ENCODE data around the gene FBXO24. TPM values are rescaled to one million over a fixed set of nuclear protein-coding genes. Genes with fewer than 3 reads are reported as not detected.

FBXO24 gene
- total and polyA plus RNA-seq, 2 of the 4 experiments (the other 2 are of a cell fraction), result 0.43 to 0.54 TPM

DNA sequence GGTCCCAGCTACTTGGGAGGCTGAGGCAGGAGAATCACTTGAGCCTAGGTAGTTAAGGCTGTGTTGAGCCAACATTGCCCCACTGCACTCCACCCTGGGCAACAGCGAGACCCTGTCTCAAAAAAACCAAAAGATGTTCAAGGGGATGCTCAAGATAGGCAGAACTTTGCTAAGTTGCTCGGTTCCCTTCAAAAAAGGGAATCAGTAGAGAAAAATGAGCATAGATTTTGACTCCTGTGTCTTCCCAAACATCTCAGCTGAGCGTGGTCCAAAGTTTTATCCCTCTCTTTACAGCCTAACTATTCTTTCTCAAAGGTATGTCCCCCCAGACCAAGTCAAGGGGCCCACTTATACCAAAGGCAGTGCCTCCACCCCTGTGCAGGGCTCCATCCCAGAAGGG is 33.1 kb upstream of the FBXO24 start:
- Histone ChIP-seq H4K20me1 (ENCODE audit: insufficient read depth, low read length) (no peaks in the 10 kb centered on the region), H3K4me2 (ENCODE audit: low read depth, low read length) (no peak overlapping the region), H2AFZ (replicated peaks; ENCODE audit: low read length, poor library complexity) (no peak overlapping the region), H3K4me1 (ENCODE audit: control insufficient read depth, insufficient read depth, low read length) (peaks cover 6% of the 10 kb centered on the region), H2AK9ac (replicated peaks; ENCODE audit: low read depth, low read length, poor library complexity) (no peak overlapping the region), H3K18ac (ENCODE audit: low read depth, low read length) (no peak overlapping the region), H2BK15ac (ENCODE audit: low read depth, low read length) (no peak overlapping the region), H3K79me1 (ENCODE audit: low read depth in 1 of 2, low read length in 2 of 2) (peaks cover 3 to 11% of the 10 kb centered on the region in 2 experiments; a peak in 3 of 4 replicates), H3K4me3 (ENCODE audit: insufficient read depth, low read depth, low read length) (no peak overlapping the region), H3K56ac (ENCODE audit: extremely low read depth, insufficient read depth, low read length) (no peak overlapping the region), H4K8ac (ENCODE audit: low read depth in 2 of 2, low read length in 2 of 2) (no peak overlapping the region), H3K27me3 (ENCODE audit: control insufficient read depth, insufficient read depth, low read length) (no peaks in the 10 kb centered on the region), H2AK5ac (ENCODE audit: low read depth, low read length) (no peak overlapping the region), H3K4ac (ENCODE audit: low read depth, low read length) (no peak overlapping the region), H2BK120ac (ENCODE audit: low read depth, low read length) (no peak overlapping the region), H2BK5ac (ENCODE audit: low read depth, low read length, poor library complexity, severe bottlenecking) (no peak overlapping the region), H2BK20ac (ENCODE audit: low read depth, low read length) (no peak overlapping the region), H3K9ac (ENCODE audit: low read depth, low read length) (no peak overlapping the region), H4K5ac (ENCODE audit: low read depth, low read length) (no peak overlapping the region), H3K23ac (ENCODE audit: low read depth, low read length) (no peak overlapping the region), H4K91ac (ENCODE audit: insufficient read depth, low read depth, low read length) (no peak overlapping the region), H3K36me3 (ENCODE audit: control insufficient read depth, insufficient read depth, low read length) (peaks cover 12% of the 10 kb centered on the region; the same call in 1 of the 2 replicates), H3K9me3 (ENCODE audit: control insufficient read depth, insufficient read depth, low read length) (no peaks in the 10 kb centered on the region), H3K9me1 (ENCODE audit: insufficient read depth, low read length) (peaks cover 6% of the 10 kb centered on the region), H3K14ac (replicated peaks; ENCODE audit: low read depth, low read length) (no peak overlapping the region), H3K27ac (ENCODE audit: insufficient read depth, low read length) (no peak overlapping the region)
- intact Hi-C loops (cut with micrococcal nuclease), result no loop called here
- DNase-seq (no peak), ATAC-seq (ENCODE audit: low read depth) (no peak)
- POLR2A ChIA-PET (ENCODE audit: unreplicated experiment), result no interaction called here
- dilution Hi-C loops (cut with HindIII; ENCODE audit: low sequenced_read_pairs, unreplicated experiment), result no loop called here
- CTCF ChIA-PET, result no interaction called here
- in situ Hi-C loops (cut with MboI; ENCODE audit: low sequenced_read_pairs), result no loop called here
- no TSS peak for BruUV-seq (replicated peaks)
- no peak for TF ChIP-seq MXI1 (IDR thresholded peaks at IDR 0.05; ENCODE audit: borderline replicate concordance, low read depth, low read length)
- no peak for TF ChIP-seq MAFK (IDR thresholded peaks at IDR 0.05; ENCODE audit: low read depth, low read length)
- TF ChIP-seq POLR2A (IDR thresholded peaks at IDR 0.05; ENCODE audit: low read depth, low read length), result no peak
- TF ChIP-seq CTCF (conservative IDR thresholded peaks at IDR 0.05; ENCODE audit: low read depth, low read length), result no peak
- no peak for TF ChIP-seq SMC3 (IDR thresholded peaks at IDR 0.05; ENCODE audit: low read depth, low read length)
- TF ChIP-seq CHD1 (IDR thresholded peaks at IDR 0.05; ENCODE audit: low read depth, low read length), result no peak
- TF ChIP-seq BHLHE40 (IDR thresholded peaks at IDR 0.05; ENCODE audit: low read depth, low read length), result no peak
- TF ChIP-seq RAD21 (IDR thresholded peaks at IDR 0.05; ENCODE audit: low read length), result no peak
- no peak for TF ChIP-seq CEBPB (IDR thresholded peaks at IDR 0.05; ENCODE audit: low read depth, low read length)
- TF ChIP-seq USF2 (IDR thresholded peaks at IDR 0.05; ENCODE audit: low read depth, low read length), result no peak
- TF ChIP-seq RCOR1 (IDR thresholded peaks at IDR 0.05; ENCODE audit: insufficient replicate concordance, low read length), result no peak
- TF ChIP-seq, protein P1, sequence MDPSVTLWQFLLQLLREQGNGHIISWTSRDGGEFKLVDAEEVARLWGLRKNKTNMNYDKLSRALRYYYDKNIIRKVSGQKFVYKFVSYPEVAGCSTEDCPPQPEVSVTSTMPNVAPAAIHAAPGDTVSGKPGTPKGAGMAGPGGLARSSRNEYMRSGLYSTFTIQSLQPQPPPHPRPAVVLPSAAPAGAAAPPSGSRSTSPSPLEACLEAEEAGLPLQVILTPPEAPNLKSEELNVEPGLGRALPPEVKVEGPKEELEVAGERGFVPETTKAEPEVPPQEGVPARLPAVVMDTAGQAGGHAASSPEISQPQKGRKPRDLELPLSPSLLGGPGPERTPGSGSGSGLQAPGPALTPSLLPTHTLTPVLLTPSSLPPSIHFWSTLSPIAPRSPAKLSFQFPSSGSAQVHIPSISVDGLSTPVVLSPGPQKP (IDR thresholded peaks at IDR 0.05; ENCODE audit: borderline replicate concordance, low read depth, low read length), result no peak
- WGBS, 2 experiments (ENCODE audit: extremely low coverage in 2 of 2, insufficient read length in 1 of 2), result no CpG with 5 or more reads among the region's 3 CpGs

Data from IMR-90 (cell line).